AG04450 (cell line): Measurements from ENCODE around the gene KBTBD8. TPM values are rescaled to one million over a fixed set of nuclear protein-coding genes. Genes with fewer than 3 reads are reported as not detected.
A peak's percentile ranks its signal among the peaks of the same experiment; 100 is the strongest.

Experiments used
- CTCF ChIA-PET: fragments of 300-600, 350-600 bp; formaldehyde crosslinking; extraction: SDS; loops from one replicate; lab custom pipeline; 2022; ENCODE audit warnings: antibody characterized with exemption, inconsistent platforms; lab: Charles Lee
- POLR2A ChIA-PET: fragments of 350-600 bp; formaldehyde crosslinking; extraction: SDS; loops from one replicate; lab custom pipeline; 2021; ENCODE audit warnings: antibody characterized with exemption, inconsistent platforms; lab: Yijun Ruan, JAX
- DNase-seq: peaks from one replicate; pipeline ENCODE4 v3.0.0-alpha.2; 2011; ENCODE audit warnings: low read depth, low spot score
- H3K27ac ChIP-seq: one replicate; pipeline ENCODE4 v1.5.1; 2012; ENCODE audit warnings: low read depth, low read length, control low read depth
- H3K27me3 ChIP-seq: one replicate; pipeline ENCODE4 v1.6.0; 2012; ENCODE audit warnings: low read length; ENCODE audit not compliant: control insufficient read depth, insufficient read depth
- H3K4me3 ChIP-seq: 2 replicates; pipeline ENCODE4 v1.5.1; 2011; ENCODE audit warnings: mild to moderate bottlenecking, low read depth, low read length, control low read depth
- H3K9me3 ChIP-seq: 2 replicates; pipeline ENCODE4 v1.5.1; 2012; ENCODE audit warnings: low read length; ENCODE audit not compliant: control insufficient read depth, insufficient read depth
- polyA plus RNA-seq: library from polyadenylated mRNA; depleted of rRNA; stranded (reverse); fragments of >200 nt; gene quantifications from 2 replicates; pipeline ENCODE4 v1.2.3, GENCODE V29; 2011
- TF ChIP-seq, protein P1 (sequence below): IDR thresholded peaks from 2 replicates; pipeline ENCODE4 v1.5.1; 2011; ENCODE audit warnings: low read depth, low read length, control low read depth, inconsistent platforms

Gene KBTBD8
- polyA plus RNA-seq, 1 experiment, result 1.9 TPM

DNA sequence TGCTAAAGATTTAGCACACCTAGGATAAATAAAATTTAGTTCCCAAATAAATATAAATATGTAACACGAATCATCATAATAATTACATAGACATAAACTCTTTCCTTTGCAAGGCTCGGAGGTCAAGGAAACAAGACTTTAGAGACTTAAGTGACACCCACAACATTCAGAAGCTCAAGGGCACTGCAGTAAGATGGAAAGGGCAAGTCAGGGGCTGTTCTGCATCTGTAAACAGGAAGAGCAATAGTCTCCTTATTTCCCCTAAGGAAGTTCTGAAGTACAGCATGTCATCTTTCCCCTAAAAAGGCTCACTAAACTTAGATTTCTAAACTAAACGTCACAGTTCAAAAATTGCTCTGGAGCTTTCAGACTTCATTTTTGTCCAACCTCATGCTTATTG is 26.9 kb upstream of the KBTBD8 start:
- no peak for DNase-seq
- H3K9me3 ChIP-seq, result no peaks in the 10 kb centered on the region
- ChIA-PET CTCF (interaction anchor here (0.5 to 5.0 kb wide), 27 partner anchors 9 to 1930 kb away, joined by 3 to 92 read pairs (median 7); partner anchors contain the start of gene KBTBD8), POLR2A (interaction anchor here (1.1 kb wide), 1 partner anchor 27 kb away, joined by 6 read pairs; the partner anchor contains the start of gene KBTBD8)
- H3K27me3 ChIP-seq, result peaks cover 2% of the 10 kb centered on the region
- no peak overlapping the region for H3K27ac ChIP-seq
- no peak overlapping the region for H3K4me3 ChIP-seq
- TF ChIP-seq, protein P1, sequence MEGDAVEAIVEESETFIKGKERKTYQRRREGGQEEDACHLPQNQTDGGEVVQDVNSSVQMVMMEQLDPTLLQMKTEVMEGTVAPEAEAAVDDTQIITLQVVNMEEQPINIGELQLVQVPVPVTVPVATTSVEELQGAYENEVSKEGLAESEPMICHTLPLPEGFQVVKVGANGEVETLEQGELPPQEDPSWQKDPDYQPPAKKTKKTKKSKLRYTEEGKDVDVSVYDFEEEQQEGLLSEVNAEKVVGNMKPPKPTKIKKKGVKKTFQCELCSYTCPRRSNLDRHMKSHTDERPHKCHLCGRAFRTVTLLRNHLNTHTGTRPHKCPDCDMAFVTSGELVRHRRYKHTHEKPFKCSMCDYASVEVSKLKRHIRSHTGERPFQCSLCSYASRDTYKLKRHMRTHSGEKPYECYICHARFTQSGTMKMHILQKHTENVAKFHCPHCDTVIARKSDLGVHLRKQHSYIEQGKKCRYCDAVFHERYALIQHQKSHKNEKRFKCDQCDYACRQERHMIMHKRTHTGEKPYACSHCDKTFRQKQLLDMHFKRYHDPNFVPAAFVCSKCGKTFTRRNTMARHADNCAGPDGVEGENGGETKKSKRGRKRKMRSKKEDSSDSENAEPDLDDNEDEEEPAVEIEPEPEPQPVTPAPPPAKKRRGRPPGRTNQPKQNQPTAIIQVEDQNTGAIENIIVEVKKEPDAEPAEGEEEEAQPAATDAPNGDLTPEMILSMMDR, result no peak

DNA sequence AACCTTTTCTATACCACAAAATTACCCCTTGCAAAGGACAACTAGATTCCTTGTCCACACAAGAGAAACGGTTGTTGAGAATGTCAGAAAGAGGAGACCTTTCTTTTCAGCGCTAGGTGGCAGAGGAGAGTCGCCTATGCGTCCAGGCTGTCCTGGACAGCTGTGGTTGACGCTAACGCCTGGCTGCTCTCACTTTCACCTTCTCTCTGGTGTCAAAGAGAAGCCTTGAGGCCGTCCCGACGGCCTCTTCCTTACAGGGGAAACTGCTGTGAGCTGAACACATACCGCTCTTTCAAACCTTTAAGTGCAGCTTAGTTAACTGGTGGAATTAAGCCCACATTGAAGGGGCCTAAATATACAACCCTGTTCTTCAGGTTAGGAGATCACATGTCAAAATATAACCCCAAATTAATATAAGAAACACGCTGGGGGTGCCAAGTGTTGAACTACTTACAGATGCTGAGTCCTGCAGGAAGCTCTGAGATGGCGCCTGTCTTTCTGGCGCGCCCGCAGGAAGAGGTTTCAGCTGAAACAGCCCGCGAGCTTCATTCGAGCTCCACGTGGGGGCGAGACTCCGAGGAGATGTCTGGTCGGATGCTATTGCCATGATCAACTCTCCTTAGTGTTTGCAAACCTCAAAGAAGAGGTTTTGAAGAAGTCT is 26.1 kb upstream of the KBTBD8 start:
- no peak overlapping the region for H3K27ac ChIP-seq
- ChIA-PET CTCF (interaction anchor here (0.6 to 5.0 kb wide), 46 partner anchors 11 to 2000 kb away, joined by 3 to 92 read pairs (median 4); partner anchors contain the start of gene KBTBD8), POLR2A (interaction anchor here (0.9 kb wide), 1 partner anchor 26 kb away, joined by 4 read pairs; the partner anchor contains the start of gene KBTBD8)
- TF ChIP-seq, protein P1, result peak; percentile 97
- peak overlapping the region; percentile 53 for H3K4me3 ChIP-seq
- H3K9me3 ChIP-seq, result no peaks in the 10 kb centered on the region
- peaks cover 2% of the 10 kb centered on the region for H3K27me3 ChIP-seq
- peak; percentile 50 for DNase-seq

GRCh38 chr3:66980791-66981190 is 17.3 kb upstream of the KBTBD8 start:
- TF ChIP-seq, protein P1, result no peak

GRCh38 chr3:66983101-66983500 is 15.0 kb upstream of the KBTBD8 start:
- TF ChIP-seq, protein P1, result peak; percentile 17; the same call in 1 of the 2 replicates
- Histone ChIP-seq H3K4me3 (no peak overlapping the region), H3K27ac (no peak overlapping the region), H3K27me3 (peaks cover 9% of the 10 kb centered on the region), H3K9me3 (no peaks in the 10 kb centered on the region)
- DNase-seq, result no peak
- ChIA-PET CTCF (interaction anchor here (2.2 to 5.4 kb wide), 2 partner anchors 11 to 45 kb away, joined by 5 to 32 read pairs; no protein-coding TSS in a partner anchor), POLR2A (no interaction called here)

More at GRCh38 chr3:66980791-66981190, 17.3 kb upstream of the KBTBD8 start:
- no peaks in the 10 kb centered on the region for H3K9me3 ChIP-seq
- H3K4me3 ChIP-seq, result no peak overlapping the region
- POLR2A ChIA-PET, result no interaction called here
- CTCF ChIA-PET, result interaction anchor here (5.4 kb wide), 1 partner anchor 9 kb away, joined by 32 read pairs; no protein-coding TSS in a partner anchor
- H3K27me3 ChIP-seq, result peaks cover 9% of the 10 kb centered on the region
- DNase-seq, result no peak
- no peak overlapping the region for H3K27ac ChIP-seq

GRCh38 chr3:66985336-66985920 is 12.7 kb upstream of the KBTBD8 start:
- TF ChIP-seq, protein P1, result no peak
- ChIA-PET POLR2A (no interaction called here), CTCF (interaction anchor here (1.1 to 5.4 kb wide), 2 partner anchors 13 to 14 kb away, joined by 6 to 32 read pairs; no protein-coding TSS in a partner anchor)
- Histone ChIP-seq H3K27me3 (peaks cover 9% of the 10 kb centered on the region), H3K27ac (no peak overlapping the region), H3K4me3 (no peak overlapping the region), H3K9me3 (no peaks in the 10 kb centered on the region)
- no peak for DNase-seq
